IPS-18c (cell line): ENCODE data around the gene AP2A1.

Experiments used
- H3K4me3 ChIP-seq: 2 replicates; pipeline ENCODE4 v1.7.0; 2013; ENCODE audit warnings: low read depth, mild to moderate bottlenecking, low read length, moderate library complexity; ENCODE audit not compliant: insufficient read depth
- H3K9me3 ChIP-seq: one replicate; pipeline ENCODE4 v1.6.1; 2013; ENCODE audit warnings: mild to moderate bottlenecking, low read length, moderate library complexity; ENCODE audit not compliant: control insufficient read depth, insufficient read depth

Gene AP2A1

DNA sequence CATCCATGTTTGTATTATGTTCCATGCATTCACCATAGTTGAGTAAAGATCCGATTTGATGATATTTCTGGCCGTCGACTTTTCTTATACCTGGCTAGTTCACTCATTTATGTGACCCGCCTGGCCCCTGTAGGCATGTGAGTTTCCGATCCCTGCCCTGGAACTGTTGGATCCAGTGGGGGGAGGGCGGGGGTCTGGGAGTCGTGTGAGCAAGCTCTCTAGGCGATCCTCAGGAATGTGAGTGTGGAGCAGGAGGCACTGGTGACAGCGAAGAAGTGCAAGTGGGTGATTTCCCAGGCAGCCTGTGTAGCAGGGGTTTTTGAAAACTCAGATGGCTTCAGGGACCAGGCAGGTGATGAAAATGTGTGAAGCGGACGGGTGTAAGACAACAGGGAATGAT lies 73.5 kb downstream of the AP2A1 start:
- Histone ChIP-seq H3K4me3 (no peak overlapping the region), H3K9me3 (no peaks in the 10 kb centered on the region)

DNA sequence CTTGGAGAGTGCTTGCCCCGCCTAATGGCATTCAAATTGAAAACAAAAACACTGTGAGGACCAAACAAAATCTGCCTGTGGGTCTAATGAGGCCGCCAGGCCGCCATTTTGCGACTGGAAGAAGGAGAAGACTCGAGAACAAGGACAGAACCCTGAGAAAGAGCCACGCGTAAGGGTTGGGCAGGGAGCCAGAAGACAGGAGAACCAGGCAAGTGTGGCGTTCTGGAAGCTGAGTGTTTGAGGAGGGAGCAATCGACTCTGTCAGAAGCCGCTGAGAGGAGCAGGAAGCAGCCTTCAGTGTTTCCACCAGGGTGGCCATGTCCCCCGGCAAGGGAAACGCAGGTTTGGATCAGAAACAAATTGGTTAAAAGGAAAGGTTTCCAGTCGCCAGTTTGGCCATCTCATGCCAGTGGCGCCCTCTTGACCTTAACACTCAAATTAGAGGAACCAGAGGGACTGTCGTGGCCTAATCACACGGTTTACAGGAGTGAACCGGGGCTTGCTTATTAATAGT lies 74.0 kb downstream of the AP2A1 start:
- H3K9me3 ChIP-seq = no peaks in the 10 kb centered on the region

DNA sequence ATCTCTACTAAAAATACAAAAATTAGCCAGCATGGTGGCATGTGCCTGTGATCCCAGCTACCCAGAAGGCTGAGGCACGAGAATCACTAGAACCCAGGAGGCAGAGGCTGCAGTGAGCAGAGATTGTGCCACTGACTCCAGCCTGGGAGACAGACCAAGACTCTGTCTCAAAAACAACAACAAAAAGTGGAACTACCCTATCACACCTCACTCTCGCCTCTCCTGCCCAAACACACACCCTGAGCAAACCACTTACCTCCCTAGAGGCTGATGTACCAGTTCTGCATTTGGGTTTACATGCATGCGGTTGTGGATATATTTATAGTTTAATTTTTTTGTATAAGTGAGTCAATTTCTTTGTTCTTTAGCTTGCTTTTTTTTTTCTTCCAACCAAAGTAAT lies 76.5 kb downstream of the AP2A1 start:
- H3K4me3 ChIP-seq = no peak overlapping the region

More for the DNA sequence above, 74.0 kb downstream of the AP2A1 start:
- no peak overlapping the region for H3K4me3 ChIP-seq

DNA sequence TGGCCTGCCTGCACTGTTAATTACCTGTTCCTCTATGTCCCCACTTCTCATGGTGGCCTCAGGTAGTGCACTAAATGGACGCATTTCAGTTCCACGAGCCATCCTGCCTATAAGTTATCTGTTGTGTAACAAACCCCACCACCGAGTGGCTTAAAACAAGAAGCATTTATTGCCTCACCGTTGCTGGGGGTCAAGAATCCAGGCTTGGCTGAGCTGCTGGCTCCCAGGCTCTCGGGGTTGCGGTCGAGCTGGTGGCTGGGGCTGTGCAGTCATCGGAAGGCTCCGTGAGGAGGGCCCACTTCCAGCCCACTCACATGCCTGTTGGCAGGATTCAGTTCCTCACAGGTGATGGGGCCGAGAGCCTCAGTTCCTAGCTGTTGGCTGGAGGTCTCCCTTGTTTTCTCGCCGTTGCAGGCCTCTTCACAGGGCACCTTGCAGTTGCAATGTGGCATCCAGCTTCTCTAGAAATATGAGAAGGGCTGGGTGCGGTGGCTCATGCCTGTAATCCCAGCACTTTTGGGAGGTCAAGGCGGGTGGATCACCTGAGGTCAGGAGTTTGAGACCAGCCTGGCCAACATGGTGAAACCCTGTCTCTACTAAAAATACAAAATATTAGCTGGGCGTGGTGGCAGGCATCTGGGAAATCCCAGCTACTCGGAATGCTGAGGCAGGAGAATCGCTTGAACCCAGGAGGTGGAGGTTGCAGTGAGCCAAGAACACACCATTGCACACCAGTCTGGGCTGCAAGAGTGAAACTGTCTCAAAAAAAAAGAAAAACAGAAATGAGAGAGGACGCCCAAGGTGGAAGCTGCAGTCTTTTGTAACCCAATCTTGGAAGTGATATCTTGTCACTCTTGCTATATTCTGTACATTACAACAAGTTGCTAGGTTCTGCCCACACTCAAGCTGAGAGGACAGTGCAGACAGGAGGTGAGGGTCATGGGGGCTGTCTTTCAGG lies 77.6 kb downstream of the AP2A1 start:
- H3K9me3 ChIP-seq = no peaks in the 10 kb centered on the region
- no peak overlapping the region for H3K4me3 ChIP-seq

More for the DNA sequence above, 76.5 kb downstream of the AP2A1 start:
- H3K9me3 ChIP-seq = no peaks in the 10 kb centered on the region

DNA sequence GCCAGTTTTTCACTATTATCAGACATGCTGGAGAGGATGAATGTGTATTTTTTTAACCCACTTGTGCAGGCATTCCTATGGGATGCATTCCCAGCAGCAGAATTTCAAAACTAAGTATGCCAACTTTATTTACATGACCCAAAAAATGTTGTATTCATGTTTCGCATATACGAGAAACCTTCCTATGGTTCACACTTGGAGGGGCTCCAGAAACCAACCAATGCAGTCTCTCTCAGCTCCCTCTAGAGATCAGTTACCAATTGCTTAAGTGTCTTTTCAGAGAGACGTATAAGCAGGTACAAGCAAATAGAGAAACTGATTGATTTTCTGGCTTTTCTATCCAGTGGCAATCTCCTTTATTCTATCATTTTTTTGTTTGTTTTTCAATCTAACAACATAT lies 78.6 kb downstream of the AP2A1 start:
- H3K4me3 ChIP-seq = no peak overlapping the region
- no peaks in the 10 kb centered on the region for H3K9me3 ChIP-seq

DNA sequence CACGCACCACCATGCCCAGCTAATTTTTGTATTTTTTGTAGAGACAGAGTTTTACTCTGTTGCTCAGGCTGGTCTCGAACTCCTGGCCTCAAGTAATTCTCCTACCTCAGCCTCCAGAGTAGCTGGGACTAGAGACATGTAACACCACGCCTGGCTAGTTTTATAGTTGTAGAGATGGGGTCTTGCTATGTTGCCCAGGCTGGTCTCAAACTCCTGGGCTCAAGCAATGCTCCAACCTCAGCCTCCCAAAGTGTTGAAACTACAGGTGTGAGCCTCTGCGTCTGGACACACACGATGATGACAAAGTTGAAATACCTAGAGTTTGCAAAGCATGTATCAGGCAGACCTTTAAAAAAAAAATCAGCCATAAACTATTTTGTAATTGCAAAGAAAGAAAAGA lies 79.6 kb downstream of the AP2A1 start:
- H3K4me3 ChIP-seq = no peak overlapping the region
- no peaks in the 10 kb centered on the region for H3K9me3 ChIP-seq

DNA sequence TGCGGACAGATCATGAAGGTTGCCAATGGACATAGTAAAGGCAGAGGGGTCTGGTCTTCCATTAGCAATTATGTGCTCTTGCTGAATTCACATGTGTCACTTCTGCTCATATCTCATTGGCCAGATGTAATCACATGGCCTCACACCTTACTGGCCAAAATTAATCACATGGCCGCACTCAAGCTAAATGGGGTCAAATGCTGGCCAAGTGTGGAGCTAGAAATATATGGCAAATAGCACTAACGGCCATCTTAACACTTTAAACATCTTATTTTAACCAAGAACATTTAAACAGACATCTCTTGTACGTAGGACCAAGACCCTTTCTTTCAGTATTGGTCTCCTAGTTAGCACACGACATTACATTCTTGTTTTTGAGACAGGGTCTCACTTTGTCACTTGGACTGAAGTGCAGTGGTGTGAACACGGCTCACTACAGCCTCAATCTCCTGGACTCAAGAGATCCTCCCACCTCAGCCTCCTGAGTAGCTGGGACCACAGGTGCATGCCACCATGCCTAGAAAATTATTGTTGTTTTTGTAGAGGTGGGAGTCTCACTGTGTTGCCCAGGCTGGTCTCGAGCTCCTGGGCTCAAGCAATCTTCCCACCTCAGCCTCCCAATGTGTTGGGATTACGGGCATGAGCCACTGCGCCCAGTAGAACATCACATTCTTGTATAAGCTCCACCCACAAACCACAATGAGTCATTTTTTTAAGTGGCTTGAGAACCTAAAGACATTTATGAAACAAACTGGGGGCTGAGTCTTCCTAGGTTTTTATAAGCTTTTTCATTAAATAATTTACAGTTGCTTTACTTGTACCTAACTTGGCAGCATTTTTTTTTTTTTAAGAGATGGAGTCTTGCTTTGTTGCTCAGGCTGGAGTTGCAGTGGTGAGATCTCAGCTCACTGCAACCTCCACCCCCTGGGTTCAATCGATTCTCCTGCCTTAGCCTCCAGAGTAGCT lies 81.2 kb downstream of the AP2A1 start:
- no peak overlapping the region for H3K4me3 ChIP-seq
- no peaks in the 10 kb centered on the region for H3K9me3 ChIP-seq

DNA sequence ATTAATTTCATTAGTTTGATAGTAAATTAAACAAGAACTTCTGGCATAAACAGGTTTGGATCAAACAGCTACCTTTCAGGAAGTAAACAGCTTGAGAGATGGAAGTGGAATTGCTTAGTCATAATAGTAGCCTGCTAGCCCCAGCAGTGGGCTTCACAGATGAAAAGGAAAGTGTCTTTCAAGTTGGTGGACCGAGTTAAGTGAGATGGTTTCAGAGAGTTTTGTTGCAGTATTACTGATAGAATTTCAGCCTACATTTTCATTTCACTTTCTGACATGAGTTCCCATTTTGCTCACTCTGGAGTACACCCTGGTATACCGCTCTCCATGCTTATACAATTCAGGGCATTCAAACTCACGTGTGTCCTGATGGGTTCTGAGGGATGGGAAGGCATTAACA lies 82.1 kb downstream of the AP2A1 start:
- Histone ChIP-seq H3K9me3 (no peaks in the 10 kb centered on the region), H3K4me3 (no peak overlapping the region)

DNA sequence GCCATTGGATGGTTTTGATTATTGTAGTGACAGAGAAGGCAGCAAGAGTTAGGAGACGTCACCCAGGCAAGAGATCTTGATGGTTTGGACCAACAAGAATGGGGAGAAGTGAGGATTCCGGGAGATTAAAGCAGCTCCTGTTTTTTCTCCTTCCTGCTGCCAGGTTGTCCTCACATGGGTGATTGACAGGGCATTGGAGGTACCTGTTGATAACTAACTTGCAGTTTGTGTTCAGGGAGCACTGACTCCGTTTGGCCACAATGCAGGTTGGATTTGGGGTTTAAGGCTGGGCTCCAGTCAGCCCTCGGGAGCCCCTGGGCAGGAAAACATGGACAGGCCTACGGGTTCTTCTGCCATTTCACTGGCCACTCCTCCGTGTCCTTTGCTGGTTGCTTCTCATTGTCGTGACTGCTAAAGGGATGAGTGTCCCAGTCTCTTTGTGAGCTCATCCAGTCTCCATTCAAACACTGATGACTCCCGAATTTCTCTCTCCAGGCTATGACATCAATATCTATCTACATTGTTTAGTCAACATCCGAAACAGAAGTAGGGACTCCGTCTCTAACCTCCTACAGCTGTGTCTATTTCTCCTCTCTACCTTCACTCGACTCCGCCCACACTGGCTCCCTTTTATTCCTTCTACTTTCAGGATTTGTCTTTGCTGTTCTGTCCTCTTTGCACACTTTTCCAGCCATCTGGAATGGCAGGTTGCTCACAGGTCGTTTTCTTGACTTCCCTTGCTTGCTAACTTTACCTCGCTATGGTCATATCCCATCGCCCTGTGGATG lies 82.8 kb downstream of the AP2A1 start:
- H3K4me3 ChIP-seq = peak overlapping the region; percentile 94; the same call in 1 of the 2 replicates
- H3K9me3 ChIP-seq = no peaks in the 10 kb centered on the region

DNA sequence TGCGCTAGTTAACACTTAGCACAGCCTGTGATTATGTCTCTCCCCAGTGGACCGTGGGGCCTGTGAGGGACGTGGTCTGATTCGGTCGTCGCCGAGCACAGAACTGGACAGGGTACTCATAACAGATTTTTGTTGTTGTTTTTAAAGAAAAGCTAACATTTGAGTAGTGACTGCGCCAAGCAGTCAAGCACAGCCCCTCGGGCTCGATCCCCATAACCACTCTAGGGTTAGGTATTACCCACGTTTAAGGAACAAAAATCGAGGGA lies 83.4 kb downstream of the AP2A1 start:
- Histone ChIP-seq H3K4me3 (peak overlapping the region; percentile 94; the same call in 1 of the 2 replicates), H3K9me3 (no peaks in the 10 kb centered on the region)

DNA sequence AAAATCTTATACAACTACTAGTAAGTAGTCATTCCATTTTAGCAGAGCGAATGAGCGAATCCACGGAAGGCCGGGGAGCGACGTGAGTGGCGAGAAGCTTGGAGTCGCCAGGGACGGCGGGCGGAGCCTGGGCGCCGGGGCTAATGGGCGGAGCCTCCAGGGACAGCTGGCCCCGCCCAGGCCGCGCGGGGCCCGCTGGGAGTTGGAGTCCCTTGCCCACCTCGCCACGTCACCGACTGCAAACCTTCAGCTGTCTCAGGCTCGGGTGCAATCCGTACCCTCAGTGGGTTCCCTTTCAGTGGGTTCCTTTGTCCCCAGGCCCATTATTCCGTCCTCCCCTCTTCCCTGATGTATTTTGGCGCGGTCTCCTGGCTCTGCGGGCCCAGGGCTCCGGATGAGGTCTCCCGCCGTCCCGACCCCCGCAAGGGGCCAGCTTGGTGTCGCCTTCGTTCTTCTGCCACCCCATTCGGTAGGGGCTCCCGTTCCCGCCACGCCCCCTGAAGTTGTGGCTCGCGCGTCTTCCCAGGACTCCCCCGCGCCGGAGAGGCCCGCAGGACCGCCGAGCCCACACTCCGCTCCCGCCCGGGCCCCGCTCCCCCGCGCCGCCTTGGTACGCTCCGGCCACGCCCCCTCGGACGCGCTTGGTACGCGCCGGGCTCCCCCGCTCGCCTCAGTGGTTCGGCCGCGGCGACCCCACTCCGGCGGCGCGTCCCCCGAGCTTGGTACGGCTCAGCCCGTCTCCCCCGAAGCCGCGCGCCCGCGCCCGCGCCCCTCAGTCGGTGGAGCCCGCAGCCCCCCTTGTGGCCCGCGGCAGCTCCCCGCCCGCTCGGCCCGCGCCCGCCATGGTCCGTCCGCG lies 83.9 kb downstream of the AP2A1 start, which contains the start of gene PTOV1:
Gene PTOV1, plus strand, starts transcription at position 673 of the 856 bp plus-strand sequence.
- H3K4me3 ChIP-seq = peak within 1 kb of the TSS; percentile 94

DNA sequence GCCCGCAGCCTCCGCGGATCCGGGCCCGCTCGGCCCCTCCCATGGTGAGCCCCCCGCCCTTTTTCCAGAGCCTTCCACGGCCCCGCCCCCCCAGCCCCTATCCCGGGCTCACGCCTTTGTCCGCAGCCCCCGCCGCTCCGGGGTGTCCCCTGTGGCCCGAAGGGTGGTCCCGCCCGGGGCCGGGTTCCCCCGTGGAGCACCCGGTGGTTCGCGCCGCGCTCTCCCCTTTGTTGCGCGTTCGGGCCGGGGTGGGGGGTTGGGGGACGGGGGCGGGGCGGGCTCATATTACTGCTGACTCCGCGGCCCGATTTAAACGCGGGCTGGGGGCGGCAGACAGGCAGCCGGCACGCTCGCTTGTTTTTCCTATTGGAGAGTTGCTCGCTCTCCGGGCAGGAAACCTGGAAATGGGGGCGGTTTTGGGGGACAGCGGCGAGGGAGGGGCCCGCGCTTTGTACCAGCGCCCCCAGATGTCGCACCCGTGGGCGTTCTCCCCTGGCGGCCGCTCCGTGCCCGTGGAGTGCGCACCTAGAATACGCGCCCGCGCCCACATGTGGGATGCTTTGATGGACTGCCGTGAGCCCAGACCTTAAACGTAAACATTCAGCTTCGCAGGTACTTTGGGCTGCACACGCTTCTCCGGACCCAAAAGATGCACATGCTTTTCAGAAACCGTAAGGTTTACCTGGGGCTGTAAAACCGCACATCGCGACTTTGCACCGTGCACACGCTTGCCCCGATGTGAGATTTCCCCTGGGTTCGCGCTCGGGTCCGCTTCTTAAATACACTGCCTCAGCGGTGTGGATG lies 84.9 kb downstream of the AP2A1 start:
- Histone ChIP-seq H3K4me3 (peak overlapping the region; percentile 94), H3K9me3 (no peaks in the 10 kb centered on the region)

More for the DNA sequence above, 83.9 kb downstream of the AP2A1 start, which contains the start of gene PTOV1:
- no peaks in the 10 kb centered on the region for H3K9me3 ChIP-seq

DNA sequence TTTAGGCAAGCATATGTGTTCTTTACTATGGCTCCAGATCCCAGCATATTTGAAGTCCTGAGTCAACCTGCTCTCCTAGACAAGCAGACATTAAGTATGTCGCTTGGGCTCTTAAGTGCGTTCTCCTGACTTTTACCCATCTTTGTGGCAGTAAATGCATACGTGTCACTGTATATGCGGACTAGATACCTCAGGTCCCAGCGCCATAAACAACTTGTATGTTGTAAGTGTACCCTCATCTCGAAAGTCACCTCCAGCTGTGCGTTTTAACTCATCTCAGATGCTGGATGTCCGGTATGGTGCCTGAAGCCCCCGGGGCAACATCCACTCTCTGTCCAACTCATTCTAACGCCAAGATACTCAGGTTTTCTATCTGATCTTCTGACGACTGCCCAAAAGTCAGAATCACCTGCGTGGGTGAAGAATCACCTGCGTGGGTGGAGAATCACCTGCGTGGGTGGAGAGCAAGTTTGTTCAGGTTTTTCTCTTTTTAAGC lies 85.9 kb downstream of the AP2A1 start:
- Histone ChIP-seq H3K9me3 (no peaks in the 10 kb centered on the region), H3K4me3 (peak overlapping the region; percentile 94; the same call in 1 of the 2 replicates)

DNA sequence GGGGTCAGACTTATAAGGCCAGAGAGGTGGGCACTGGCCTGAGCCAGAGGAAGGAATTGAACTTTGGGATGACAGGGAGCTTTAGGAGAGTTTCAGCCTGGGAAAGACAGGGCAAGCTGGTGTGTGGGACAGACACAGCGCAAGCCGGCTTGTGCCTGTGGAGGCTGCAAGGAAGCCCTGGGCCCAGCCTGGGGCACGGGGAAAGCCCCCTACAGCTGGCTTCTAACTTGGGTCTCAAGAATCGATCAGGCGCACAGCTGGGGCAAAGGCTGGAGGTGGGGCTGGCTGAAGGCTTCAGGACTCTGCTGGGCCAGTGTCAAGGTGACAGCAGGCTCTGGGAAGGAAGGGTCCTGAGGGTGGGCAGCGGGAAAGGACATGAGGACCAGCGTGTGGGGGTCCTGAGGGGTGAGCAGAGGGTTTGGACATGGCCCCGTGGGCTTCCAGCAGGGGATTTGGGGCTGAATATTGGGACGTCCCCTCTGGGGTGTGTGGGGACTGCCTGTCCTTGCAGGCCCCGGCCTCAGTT lies 87.1 kb downstream of the AP2A1 start:
- Histone ChIP-seq H3K9me3 (no peaks in the 10 kb centered on the region), H3K4me3 (no peak overlapping the region)
